ENCODE measurements around the gene MBNL3.

GRCh38 chrX:132414404-132414803 lies 74.4 kb downstream of the MBNL3 start:
- TF ChIP-seq CTCF (IDR thresholded peaks at IDR 0.05; ENCODE audit: low read depth, low read length) = no peak
- TF ChIP-seq EZH2phosphoT487 (IDR thresholded peaks at IDR 0.05; ENCODE audit: low read depth) = no peak

Measured in OCI-LY3 (cell line).